Measurements from ENCODE around the gene PPP2R2C. TPM values are rescaled to one million over a fixed set of nuclear protein-coding genes. Genes with fewer than 3 reads are reported as not detected.

PPP2R2C gene
- polyA plus RNA-seq, 10 donors: 0.24 to 4.2 (median 0.32) TPM

DNA sequence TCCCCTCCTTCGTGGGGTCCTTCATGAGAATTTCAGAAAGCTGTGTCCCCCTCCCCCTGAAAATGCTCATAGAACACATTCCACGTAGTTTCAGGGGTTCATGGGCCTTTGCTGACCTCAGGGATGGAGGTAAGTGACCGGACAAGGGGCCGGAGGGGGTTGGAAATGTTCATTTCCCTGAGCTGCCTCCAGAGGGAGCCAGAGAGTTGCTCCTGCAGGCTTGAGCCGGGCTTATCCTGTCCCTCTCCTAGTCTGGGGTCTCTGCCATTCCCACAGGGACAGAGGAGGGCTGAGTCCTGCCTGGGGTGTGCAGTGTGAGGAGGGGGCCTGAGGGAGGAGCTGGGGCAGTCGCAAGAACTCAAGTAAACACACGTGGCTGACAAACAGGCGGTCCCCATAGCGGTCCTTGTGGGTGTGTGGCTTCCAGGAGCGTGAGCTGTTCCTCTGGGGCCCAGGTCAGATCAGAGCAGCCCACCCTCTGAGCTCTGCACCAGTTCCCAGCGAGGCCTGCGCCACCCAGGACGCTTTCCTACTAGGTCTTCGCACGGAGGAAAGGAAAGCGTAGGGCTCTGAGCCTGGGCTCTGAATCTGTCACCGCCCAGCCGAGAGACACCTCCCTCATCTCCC, 140.3 kb downstream of the PPP2R2C start:
- DNase-seq: no peak

DNA sequence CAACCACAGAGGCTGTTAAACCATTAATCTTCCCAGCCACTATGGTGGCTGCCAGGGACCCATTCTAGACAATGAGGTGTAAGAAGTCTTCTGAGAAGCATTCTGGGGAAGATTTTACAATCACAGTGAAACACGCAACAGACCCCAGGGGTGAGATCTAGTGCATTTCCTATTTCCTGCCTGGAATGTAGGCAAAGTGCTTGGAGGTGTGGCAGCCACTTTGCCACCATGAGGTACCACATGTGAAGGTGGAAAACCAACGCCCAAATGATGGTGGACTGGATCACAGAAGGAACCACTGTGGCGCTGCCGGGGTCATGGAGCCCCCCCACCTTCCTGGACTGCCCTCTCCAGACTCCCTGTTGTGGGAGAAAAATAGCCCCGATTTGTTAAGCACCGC, 140.9 kb downstream of the PPP2R2C start:
- no peak for DNase-seq

DNA sequence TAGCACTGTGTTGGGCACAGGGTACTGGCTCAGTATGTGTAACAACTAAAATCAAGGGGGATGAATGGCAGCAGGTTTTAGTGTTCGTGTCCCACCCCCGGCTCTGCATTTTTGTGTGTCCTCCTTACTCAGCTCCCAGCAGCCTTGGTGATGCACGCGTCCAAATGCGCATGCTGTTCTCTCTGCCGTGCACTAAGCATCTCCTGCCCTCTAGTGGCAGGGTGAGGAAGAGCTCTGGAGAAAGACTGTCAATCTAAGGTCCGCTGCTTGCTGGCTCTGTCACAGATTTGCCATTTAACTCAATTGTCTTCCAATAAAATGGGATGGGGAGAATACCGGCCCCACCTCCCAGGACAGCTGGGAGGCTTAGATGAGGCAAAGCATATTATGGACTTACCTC, 141.4 kb downstream of the PPP2R2C start:
- no peak for DNase-seq

DNA sequence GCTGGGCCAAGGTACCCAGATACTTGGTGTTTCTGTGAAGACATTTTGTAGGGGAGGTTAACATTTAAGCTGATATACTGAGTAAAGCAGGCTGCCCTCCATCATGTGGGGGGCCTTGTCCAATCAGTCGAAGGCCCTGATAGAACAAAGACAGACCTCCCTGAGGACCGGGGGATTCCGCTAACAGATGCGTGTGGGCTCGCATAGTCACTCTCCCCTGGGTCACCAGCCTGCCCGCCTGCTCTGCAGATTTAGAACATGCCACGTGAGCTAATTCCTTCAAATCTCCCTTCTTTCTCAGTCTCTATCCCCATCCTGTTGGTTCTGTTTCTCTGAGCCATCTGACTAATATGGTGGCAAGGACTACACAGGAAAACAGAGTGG, 142.0 kb downstream of the PPP2R2C start:
- no peak for DNase-seq

DNA sequence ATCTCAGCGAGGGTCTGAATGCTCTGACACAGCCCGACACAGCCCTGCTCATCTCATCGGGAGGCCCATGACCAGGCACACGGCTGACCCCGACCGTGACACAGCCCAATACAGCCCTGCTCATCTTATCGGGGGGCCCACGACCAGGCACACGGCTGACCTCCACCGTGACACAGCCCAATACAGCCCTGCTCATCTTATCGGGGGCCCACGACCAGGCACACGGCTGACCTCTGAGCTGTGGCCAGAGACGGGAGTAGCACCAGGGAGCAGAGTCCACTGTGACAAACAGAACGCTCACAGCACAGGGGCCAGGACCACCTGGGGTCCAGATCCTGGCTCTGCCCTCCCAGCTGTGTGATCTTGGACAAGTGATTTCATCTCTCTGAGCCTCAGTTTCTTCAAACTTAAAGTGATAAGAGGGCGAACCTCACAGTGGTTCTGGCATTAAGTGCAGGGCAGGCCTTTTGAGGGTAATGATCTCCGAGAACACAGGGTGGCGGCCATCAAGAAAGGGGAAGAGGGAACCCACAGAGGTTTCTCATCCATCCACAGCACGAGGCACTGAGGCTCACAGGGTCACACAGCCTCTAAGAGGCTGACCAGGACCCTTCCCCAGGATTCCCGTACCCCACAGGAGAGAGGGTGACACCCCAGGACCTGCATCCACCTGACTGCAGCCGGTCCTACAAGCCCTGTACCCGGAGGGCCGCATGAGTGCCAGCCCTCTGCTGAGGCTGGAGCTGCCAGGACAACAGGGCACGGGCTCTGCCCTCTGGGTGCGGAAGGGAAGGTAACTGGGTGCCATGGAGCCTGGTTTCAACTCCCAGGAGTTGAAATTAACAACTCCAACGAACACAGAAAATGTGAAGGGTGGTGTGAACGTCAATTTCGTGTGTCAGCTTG, 142.7 kb downstream of the PPP2R2C start:
- DNase-seq: no peak

DNA sequence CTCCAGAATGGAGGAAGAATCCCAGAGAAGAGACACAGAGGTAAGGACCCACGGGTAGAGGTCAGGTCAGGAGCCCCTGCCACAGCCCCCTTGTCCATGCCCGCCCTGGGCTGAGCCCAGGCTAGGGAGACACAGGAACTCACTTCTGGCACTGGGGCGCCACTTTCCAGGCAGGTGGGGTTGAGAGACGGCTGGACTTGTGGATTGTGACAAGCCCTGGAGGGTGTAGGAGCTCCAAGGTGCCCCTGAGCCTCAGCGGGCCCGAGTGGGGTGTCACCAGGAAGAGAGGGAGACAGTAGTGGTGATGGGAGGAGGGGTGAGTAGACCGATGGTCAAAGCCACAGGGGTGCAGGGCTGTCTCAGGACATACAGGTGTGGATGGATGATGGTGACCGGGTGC, 143.9 kb downstream of the PPP2R2C start:
- DNase-seq: no peak

DNA sequence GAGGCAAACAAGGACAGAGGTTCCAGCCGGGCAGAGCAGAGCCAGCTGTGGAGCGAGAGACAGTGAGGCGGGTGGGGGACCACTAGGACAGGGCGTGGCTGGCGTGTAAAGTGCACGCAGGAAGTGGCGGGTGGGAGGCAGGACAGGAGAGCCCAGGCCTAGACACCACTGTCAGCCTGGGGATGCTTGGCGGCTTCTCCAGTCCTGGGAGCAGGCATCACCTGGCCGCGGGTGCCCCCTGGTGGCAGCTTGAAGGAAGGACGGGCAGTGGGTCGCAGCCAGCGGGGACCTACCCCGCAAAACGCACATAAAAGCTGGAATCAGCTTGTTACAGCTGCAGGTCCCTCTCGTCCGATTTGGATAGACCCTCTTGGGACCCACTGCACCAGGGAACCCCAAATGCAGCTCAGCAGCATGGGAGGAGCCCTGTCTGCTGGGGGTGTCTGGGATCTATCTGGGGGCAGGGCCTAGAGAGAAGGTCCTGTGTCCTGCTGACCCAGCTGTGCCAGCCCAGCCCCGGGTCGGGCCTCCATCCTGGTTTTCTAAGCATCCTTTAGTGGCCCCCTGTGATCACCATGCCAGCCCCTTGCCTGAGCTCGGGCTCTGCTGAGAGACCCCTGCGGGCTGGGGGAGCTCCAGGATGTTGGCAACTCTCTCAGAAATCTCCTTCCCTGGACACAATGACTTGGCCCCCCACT, 145.0 kb downstream of the PPP2R2C start:
- DNase-seq: peak; percentile 45 to 83 (median 79)

DNA sequence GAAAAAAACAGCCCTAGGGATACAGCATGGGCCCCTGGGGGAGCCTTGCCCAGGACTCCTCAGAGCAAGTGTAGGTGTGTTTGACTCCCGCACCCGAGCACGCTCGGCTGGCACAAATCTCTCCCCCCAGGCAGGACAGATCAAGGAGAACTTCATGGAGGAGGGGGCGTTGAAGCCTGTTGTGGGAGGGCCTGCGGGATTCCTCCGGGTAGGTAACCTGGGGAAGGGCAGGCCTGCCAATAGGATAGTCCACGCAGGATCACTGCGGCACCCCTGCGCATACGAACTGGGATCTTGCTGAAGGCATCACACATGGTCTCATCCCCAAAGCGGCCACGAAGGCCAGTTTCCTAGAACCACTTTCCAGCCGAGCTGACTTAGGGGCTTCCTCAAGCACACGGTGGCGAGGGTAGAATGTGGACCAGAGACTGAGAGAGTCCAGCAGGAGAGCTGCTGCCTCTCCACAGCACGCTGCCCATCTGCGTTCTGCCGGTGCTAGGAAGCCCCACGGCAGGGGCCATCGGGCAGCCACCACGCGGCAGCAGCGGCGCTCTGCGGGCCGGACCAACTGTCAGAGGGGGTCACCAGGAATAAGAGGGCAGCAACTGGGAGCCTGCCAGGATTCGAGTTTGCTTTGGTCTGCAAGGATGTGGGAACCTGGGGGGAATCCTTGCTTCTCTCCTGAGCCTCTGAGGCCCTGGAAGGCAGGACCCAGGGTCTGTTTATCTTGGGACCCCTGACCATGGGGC, 145.9 kb downstream of the PPP2R2C start:
- DNase-seq: no peak

DNA sequence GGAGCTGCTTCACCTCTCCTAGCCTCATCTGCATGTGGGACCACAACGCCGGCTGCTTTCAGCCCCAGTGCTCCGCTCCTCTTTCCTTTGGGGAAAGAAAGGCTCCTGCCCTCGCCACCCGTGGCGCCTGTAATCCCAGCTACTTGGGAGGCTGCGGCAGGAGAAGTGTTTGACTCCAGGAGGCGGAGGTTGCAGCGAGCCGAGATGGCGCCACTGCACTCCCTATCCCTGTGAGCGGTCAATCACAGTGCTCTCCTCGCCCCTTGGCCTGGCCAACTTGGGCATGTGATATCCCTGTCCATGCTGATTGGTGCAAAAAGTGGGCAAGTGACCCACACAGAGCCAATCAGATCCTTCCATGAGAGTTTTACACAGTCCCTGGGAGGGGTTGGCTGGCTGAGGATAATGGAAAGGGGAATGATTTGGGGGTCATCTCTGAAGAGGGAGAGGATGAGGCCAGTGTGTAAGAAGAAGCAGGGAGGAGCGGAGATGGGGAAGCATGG, 146.6 kb downstream of the PPP2R2C start:
- DNase-seq: no peak

DNA sequence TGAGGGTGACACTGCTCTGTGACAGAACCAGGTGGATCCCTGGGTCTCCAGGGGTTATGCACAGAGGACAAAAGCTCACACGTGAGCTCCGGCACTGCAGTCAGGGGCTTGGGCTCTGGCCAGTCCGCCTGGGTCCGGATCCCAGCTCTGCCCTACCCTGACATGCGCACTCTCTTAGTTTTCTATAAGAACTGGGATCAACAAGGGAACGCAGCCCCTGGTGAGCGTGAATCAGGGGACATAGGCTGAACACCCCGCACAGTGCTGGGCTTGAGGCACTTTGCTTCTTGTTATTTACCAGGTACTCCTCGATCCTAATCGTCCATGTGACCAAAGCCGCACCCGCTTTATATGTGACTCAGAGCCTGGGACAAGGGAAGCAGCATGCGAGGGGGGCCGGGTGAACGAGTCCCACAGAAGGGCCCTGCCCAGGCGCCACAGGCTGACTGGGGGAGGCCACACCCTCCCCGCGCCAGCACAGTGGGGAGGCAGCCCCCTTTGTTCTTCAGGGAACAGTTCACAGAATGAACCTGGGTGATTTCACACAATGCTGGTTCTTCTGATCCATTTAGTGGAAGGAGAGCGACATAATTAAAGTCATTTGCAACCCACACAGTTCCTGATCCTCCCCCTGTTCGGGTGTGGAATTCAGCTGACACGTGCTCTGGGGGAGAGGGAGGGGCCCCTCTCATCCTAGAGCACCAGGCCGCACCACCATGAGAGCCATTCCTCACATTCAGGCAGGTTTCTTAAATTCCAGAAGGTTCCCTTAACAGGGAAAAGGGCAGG, 147.2 kb downstream of the PPP2R2C start:
- peak in 1 of 3 donors; percentile 29 for DNase-seq

DNA sequence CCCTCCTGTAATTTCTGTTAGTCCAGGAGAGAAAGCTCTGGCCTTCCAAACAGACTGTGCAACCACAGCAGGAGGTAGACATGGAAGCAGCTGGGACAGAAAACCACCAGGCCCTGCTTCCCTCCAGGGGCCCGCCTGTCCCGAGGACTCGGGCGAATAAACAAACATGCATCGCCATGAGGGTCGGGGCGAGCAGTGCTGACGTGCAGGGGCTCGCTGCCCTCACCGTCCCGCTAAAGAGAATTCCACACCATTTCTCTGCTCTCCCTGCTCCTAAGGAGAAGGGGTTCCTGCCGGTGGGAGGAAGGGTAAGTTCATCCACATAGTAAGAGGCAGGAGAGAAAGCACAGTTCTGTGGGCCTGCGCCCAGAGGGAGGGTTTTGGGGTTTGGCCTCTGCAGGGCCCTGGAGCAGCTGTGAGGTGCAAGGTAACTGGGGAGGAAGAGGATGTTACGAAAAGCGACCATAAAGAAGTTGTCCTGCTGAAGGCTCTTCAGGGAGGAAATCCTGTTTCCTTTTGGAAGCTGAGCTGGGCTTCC, 147.9 kb downstream of the PPP2R2C start:
- DNase-seq: peak in 1 of 3 donors; percentile 36

DNA sequence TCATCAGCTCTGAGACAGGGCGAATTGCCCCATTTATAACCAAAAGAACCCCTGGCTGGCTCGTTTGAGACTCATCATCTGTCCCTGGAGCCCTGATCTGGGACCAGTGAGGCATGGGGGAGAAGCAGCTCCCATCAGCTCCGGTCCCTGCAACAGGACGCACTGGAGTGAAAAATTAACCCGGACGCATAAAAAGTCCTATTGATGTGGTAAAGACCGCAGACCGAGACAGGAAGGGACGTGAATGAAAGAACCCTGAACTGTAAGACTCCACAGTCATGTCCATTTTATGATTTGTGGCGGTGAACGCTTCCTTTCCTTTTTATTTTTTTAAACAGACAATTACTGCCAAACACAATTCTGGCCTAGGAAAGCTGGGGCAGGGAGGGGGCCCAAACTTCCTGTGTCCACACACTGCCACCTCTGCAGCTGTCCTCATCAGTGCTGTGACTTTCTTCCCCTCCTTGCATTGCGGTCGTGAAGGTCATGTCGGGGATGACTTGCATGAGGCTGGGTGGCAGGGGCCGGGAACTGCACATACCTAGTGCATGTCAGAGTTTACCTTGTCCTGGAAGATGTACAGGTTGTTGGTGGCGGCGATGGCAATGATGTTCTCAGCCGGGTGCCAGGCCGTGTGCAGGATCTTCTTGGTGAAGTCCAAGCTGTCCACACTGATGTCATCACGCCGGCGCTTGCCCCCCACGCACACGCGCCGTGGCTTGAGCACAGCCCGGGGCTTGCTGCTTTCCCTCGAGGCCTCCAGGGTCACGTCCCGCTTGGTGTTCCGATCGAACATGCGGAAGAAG, 149.4 kb downstream of the PPP2R2C start:
- no peak for DNase-seq

DNA sequence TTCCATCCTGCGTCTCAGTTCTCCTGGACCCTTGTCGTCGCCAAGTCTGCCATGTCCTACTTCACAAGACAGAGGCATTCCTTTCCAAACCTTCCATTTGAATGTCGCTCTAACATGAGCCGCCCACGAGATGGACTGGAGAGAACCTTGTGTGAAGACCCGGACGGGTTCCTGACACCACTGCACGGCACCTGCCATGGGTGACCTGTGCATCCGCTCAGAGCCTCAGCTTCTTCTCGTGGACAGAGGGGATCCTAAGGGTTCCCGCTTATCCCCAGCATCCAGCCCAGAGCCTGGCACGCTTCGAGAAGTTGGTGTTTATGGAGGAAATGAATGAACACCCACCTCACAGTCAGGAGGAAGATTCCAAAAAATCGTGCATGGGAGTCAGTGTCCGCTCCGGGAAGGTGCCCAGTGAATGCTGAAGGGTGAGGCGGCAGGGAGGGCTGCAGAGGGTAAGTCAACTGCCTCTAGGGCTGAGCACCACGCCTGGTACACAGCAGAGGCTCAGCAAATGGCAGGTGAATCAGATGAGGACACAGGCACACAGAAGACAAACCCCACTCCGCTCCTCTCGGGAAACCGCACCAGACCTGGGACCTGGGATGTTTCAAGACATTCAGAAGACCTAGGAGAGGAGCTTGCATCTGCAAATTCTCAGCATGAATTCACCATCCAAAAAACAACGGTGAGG, 150.2 kb downstream of the PPP2R2C start:
- no peak for DNase-seq

DNA sequence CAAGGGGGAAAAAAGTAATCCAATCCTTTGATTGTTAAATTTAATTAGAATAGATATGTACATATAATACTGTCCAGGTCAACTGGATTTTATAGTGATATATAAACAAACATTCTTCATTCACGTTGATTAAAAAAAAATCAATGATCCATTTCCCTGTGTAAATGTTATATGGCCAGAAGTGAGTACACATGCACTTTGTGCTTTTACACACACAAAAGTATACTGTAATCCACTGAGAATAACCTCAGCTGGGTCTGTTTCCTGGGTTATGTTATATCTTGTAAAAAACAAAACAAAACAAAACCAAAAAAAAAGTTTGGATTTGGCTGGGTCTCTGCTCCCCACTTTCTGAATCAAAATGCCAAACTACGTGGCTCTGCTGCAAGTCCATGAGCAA, 151.1 kb downstream of the PPP2R2C start:
- DNase-seq: no peak

DNA sequence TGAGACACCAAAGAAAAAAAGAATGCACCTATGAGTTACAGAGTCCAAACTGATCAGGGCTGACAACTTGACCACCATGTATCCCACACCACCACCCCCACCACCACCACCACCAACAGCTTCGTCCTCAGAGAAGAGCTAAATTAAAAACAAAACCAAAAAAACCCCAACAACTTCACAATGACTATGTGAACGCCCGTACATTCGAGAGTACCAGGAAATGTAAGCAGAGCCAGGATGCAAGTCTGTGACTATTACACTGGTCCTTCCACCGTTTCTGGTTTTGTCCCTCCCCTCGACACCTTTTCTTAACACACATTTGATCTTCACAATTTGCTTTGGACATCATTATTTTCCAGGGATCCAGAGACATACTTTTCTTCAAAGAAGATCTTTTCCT, 151.8 kb downstream of the PPP2R2C start:
- no peak for DNase-seq

DNA sequence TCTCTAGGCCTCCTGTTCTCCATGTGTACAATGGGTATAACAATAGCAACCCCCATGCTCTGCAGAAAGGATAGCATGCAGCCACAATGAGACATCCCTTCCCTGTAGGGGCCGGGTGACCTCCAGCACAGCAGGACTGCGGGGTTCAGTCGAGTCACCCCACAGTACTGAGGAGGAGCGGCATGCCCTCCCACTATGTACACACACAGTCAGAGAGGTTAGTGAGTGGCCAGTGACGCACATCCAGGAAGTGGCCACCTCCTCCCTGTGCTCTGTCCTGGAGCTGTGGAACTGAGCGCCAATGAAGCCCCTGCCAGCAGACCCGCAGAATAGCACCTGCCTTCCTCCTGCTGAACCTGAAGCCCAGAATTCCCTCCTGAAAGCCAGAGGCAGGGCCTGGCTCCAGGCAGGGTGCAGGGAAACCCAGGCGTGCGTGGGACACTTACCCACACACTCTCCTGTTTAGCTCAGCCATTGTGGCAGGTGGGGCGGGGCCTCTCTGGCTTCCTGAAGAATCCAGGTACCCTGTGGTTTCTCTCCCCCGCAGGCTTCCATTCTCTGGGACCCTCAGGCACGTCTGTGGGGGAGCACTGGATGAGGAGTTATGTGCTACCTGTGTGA, 152.8 kb downstream of the PPP2R2C start:
- no peak for DNase-seq

DNA sequence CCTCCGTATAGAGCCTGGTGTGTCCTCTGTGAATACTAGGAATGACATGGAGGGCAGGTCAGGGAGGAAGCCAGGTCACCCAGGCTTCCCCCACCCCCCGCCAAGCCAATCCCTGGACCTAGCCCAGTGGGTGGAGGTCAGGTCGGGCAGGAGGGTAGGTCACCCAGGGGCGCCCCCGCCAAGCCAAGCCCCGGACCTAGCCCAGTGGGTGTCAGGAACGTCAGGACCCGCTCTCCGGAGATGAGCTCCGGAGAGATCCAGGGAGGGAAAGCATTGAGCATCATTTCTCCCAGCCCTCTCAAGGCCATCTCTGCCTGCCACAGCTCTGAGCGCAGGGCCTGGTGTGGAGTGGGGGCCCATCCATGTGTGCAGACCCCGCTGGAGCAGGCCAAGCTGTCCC, 154.2 kb downstream of the PPP2R2C start:
- no peak for DNase-seq

DNA sequence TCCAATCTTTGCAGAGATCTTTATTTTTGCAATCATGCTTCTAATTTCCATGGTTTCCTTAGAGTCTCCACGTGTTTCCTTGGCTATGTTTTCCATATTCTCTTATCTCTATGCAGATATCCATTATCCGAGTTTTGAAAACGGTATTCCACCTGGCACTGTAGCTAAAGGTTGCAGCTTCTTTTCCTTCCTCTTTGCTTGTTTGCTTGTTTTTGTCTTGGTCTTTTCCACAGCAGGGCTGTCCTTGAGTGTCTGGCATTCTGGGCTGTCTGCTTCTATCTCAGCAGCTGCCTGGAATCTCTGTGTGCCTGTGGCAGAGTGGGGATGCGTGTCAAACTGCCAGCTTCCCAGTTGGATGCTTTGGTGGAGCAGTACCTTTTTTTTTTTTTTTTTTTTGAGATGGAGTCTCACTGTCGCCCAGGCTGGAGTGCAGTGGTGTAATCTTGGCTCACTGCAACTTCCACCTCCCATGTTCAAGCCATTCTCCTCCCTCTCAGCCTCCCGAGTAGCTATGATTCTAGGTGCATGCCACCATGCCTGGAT, 155.9 kb downstream of the PPP2R2C start:
- no peak for DNase-seq
